NT2/D1 (cell line): Measurements from ENCODE around the gene L3MBTL1.
A peak's percentile ranks its signal among the peaks of the same experiment; 100 is the strongest.

ENCODE experiments used
- DNase-seq: peaks from one replicate; pipeline ENCODE4 v3.0.0-alpha.2; 2011; ENCODE audit warnings: low read depth, low spot score
- H3K27me3 ChIP-seq: 2 replicates; pipeline ENCODE4 v1.6.0; 2011; ENCODE audit warnings: mild to moderate bottlenecking; ENCODE audit not compliant: insufficient read length, insufficient read depth
- H3K36me3 ChIP-seq: 2 replicates; pipeline ENCODE4 v1.6.1; 2011; ENCODE audit warnings: mild to moderate bottlenecking, low read length, mixed read lengths; ENCODE audit not compliant: insufficient read depth, insufficient read length
- H3K4me1 ChIP-seq: 2 replicates; pipeline ENCODE4 v1.5.1; 2011; ENCODE audit not compliant: insufficient read depth, insufficient read length
- H3K4me3 ChIP-seq: 2 replicates; pipeline ENCODE4 v1.5.1; 2011; ENCODE audit warnings: low read depth; ENCODE audit not compliant: insufficient read length
- H3K9ac ChIP-seq: 2 replicates; pipeline ENCODE4 v1.6.0; 2011; ENCODE audit warnings: low read depth; ENCODE audit not compliant: insufficient read length
- H3K9me3 ChIP-seq: 2 replicates; pipeline ENCODE4 v1.5.1; 2011; ENCODE audit warnings: mild to moderate bottlenecking, low read length; ENCODE audit not compliant: insufficient read depth
- SUZ12 ChIP-seq: IDR thresholded peaks from 2 replicates; pipeline ENCODE4 v1.6.1; 2011; ENCODE audit not compliant: insufficient read length, insufficient read depth; ENCODE audit errors: extremely low read depth
- YY1 ChIP-seq: IDR thresholded peaks from 2 replicates; pipeline ENCODE4 v1.6.1; 2011; ENCODE audit not compliant: insufficient read length, insufficient read depth
- ZNF274 ChIP-seq: IDR thresholded peaks from 2 replicates; pipeline ENCODE4 v1.6.1; 2011; ENCODE audit warnings: mild to moderate bottlenecking, low read depth, low read length

The L3MBTL1 gene

GRCh38 chr20:43507150-43508080, at the start of gene L3MBTL1:
Gene L3MBTL1, plus strand, starts transcription at chr20:43507697. Its CDS starts 5,807 bp downstream, at chr20:43513504.
- TF ChIP-seq YY1 (no peak), SUZ12 (no peak), ZNF274 (no peak)
- Histone ChIP-seq H3K9ac (peak within 1 kb of the TSS; percentile 70), H3K9me3 (no peaks in the 10 kb centered on the region), H3K4me1 (peaks cover 3% of the 10 kb centered on the region), H3K4me3 (peak within 1 kb of the TSS; percentile 68), H3K36me3 (no peaks in the 10 kb centered on the region), H3K27me3 (peaks cover 27% of the 10 kb centered on the region)
- peak; percentile 54 for DNase-seq

GRCh38 chr20:43458422-43458924, 49.0 kb upstream of the L3MBTL1 start:
- peak overlapping the region; percentile 93 for H3K4me3 ChIP-seq

GRCh38 chr20:43459022-43459942, 48.2 kb upstream of the L3MBTL1 start:
- H3K4me3 ChIP-seq: peak overlapping the region; percentile 93
- peaks cover 57% of the 10 kb centered on the region for H3K36me3 ChIP-seq
- no peak for DNase-seq
- no peak for TF ChIP-seq SUZ12
- H3K27me3 ChIP-seq: peaks cover 2% of the 10 kb centered on the region
- H3K4me1 ChIP-seq: peaks cover 3% of the 10 kb centered on the region
- H3K9ac ChIP-seq: peak overlapping the region; percentile 78
- peaks cover 9% of the 10 kb centered on the region; the same call in 1 of the 2 replicates for H3K9me3 ChIP-seq

More at GRCh38 chr20:43458422-43458924, 49.0 kb upstream of the L3MBTL1 start:
- H3K36me3 ChIP-seq: peaks cover 49% of the 10 kb centered on the region
- TF ChIP-seq YY1 (no peak), ZNF274 (no peak), SUZ12 (no peak)
- DNase-seq: no peak
- H3K9me3 ChIP-seq: peaks cover 9% of the 10 kb centered on the region; the same call in 1 of the 2 replicates
- H3K27me3 ChIP-seq: peaks cover 2% of the 10 kb centered on the region
- H3K9ac ChIP-seq: peak overlapping the region; percentile 99
- H3K4me1 ChIP-seq: peaks cover 3% of the 10 kb centered on the region

GRCh38 chr20:43460172-43460829, 47.2 kb upstream of the L3MBTL1 start:
- Histone ChIP-seq H3K36me3 (peaks cover 66% of the 10 kb centered on the region), H3K9me3 (peaks cover 9% of the 10 kb centered on the region; the same call in 1 of the 2 replicates)

GRCh38 chr20:43460830-43461200, 46.7 kb upstream of the L3MBTL1 start:
- Histone ChIP-seq H3K4me3 (no peak overlapping the region), H3K36me3 (peaks cover 70% of the 10 kb centered on the region), H3K27me3 (peaks cover 2% of the 10 kb centered on the region), H3K9ac (no peak overlapping the region), H3K9me3 (peaks cover 5% of the 10 kb centered on the region; the same call in 1 of the 2 replicates), H3K4me1 (peaks cover 3% of the 10 kb centered on the region)
- TF ChIP-seq ZNF274 (no peak), SUZ12 (no peak), YY1 (no peak)
- DNase-seq: no peak

More at GRCh38 chr20:43460172-43460829, 47.2 kb upstream of the L3MBTL1 start:
- Histone ChIP-seq H3K4me1 (peaks cover 3% of the 10 kb centered on the region), H3K4me3 (no peak overlapping the region), H3K9ac (no peak overlapping the region), H3K27me3 (peaks cover 2% of the 10 kb centered on the region)
- TF ChIP-seq YY1: no peak
- TF ChIP-seq ZNF274: no peak
- no peak for DNase-seq

GRCh38 chr20:43461894-43462659, 45.4 kb upstream of the L3MBTL1 start:
- TF ChIP-seq SUZ12 (no peak), YY1 (no peak), ZNF274 (no peak)
- DNase-seq: no peak
- Histone ChIP-seq H3K9me3 (no peaks in the 10 kb centered on the region), H3K27me3 (no peaks in the 10 kb centered on the region), H3K9ac (no peak overlapping the region), H3K4me3 (no peak overlapping the region), H3K4me1 (peaks cover 3% of the 10 kb centered on the region), H3K36me3 (peaks cover 72% of the 10 kb centered on the region)
